Measurements from ENCODE around the gene MLF1. TPM values are rescaled to one million over a fixed set of nuclear protein-coding genes. Genes with fewer than 3 reads are reported as not detected.
A peak's percentile ranks its signal among the peaks of the same experiment; 100 is the strongest.
"Not testable (repeated sequence)": the region's sequence is repeated elsewhere in the genome, so short reads cannot be mapped to it uniquely, and the experiment has no call there.

The MLF1 gene
- total RNA-seq, 3 donors from 2014 or later = 8.8 to 10.2 (median 9.6) TPM

DNA sequence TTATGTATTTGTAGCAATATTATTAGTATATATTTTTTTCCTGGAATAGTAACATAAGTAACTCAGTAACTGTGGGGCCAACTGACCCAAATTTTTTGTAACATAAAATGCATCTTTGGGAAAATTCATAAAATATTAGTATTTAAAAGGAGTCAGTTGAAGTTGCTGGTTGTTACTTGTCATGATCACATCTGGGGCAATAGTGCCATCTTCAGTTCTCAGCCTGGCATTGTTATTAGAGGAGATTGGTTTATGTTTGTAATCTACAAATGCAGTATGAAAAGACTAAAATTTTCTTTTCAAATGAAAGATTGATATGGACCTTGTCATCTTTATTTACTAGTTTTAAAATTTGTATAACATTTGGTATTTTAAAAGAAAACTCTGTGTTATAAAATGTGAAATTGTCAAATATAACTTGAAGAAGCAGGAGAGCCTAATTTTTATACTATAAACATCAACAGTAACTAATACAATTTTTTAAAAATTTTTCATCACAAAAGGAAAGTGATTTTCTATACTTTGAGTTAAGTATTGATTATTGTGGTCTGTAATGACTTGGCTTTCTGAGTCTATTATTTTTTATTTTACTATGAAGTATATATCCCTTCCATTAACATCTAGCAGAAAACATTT is 38.8 kb upstream of the MLF1 start:
- intact Hi-C loops (cut with DNase I; ENCODE audit: low total_unique reads) = no loop called here
- Histone ChIP-seq H3K27ac (no peak overlapping the region), H3K36me3 (no peaks in the 10 kb centered on the region), H3K4me3 (no peak overlapping the region), H3K27me3 (no peaks in the 10 kb centered on the region), H3K4me1 (no peaks in the 10 kb centered on the region), H3K9me3 (no peaks in the 10 kb centered on the region)
- no peak for DNase-seq (ENCODE audit: low spot score in 2 of 2)
- TF ChIP-seq, protein P1, sequence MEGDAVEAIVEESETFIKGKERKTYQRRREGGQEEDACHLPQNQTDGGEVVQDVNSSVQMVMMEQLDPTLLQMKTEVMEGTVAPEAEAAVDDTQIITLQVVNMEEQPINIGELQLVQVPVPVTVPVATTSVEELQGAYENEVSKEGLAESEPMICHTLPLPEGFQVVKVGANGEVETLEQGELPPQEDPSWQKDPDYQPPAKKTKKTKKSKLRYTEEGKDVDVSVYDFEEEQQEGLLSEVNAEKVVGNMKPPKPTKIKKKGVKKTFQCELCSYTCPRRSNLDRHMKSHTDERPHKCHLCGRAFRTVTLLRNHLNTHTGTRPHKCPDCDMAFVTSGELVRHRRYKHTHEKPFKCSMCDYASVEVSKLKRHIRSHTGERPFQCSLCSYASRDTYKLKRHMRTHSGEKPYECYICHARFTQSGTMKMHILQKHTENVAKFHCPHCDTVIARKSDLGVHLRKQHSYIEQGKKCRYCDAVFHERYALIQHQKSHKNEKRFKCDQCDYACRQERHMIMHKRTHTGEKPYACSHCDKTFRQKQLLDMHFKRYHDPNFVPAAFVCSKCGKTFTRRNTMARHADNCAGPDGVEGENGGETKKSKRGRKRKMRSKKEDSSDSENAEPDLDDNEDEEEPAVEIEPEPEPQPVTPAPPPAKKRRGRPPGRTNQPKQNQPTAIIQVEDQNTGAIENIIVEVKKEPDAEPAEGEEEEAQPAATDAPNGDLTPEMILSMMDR (IDR thresholded peaks at IDR 0.05) = peak in 1 of 3 donors; percentile 22
- TF ChIP-seq POLR2A (IDR thresholded peaks at IDR 0.05) (no peak), POLR2AphosphoS5 (IDR thresholded peaks at IDR 0.05) (no peak)

DNA sequence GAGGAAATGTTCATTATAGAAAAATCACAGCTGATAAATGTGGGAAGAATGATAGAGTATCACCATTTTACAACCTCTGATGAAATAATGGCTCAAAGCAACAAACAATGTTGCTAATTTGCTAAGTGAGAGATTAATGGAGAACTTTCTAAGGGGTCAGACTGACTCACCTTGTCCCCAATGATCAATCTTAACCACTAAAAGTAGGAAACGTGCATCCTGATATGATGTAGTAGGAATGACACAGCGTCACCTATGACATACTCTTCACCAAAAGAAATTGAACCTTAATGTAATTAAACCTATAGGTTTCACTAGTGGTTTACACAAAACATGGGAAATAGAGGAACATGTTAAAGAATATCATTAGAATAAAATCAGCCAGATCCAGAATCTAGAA is 35.1 kb upstream of the MLF1 start:
- no peak overlapping the region for H3K27ac ChIP-seq
- no peaks in the 10 kb centered on the region for H3K27me3 ChIP-seq
- H3K9me3 ChIP-seq = no peaks in the 10 kb centered on the region
- intact Hi-C loops (cut with DNase I; ENCODE audit: low total_unique reads) = no loop called here
- no peak for DNase-seq (ENCODE audit: low spot score in 2 of 2)
- no peaks in the 10 kb centered on the region for H3K36me3 ChIP-seq
- TF ChIP-seq POLR2A (IDR thresholded peaks at IDR 0.05) = no peak
- TF ChIP-seq POLR2AphosphoS5 (IDR thresholded peaks at IDR 0.05) = no peak
- H3K4me1 ChIP-seq = no peaks in the 10 kb centered on the region
- H3K4me3 ChIP-seq = no peak overlapping the region

DNA sequence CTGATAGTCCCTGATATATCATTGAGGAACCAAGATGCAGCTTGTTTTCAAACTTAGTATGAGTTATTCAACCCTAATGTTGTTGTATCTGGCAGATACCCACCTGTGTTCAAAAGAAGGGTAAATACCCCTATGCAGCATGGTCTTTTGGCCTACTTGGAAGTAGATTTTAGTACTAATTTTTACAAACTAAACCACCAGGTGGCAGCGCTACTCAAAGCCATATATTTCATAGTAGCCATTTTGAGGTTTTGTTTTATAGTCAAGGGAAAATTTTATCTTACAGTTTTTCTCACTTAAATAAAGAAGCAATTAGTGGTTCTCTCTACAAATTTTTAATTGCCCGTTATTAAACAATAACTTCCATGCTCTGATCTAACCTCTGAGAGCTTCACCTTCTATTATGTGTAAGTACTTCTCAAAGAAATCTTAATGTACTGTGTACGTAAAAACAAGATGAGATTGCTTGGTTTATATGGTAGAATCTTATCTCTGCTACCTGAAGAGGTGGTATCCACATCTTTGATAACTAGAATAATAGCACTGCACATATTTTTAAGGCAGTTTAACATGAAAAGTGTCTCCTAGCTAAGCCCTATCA is 31.5 kb upstream of the MLF1 start:
- H3K27ac ChIP-seq = no peak overlapping the region
- H3K36me3 ChIP-seq = no peaks in the 10 kb centered on the region
- intact Hi-C loops (cut with DNase I; ENCODE audit: low total_unique reads) = no loop called here
- TF ChIP-seq, protein P1 (IDR thresholded peaks at IDR 0.05) = peak in 2 of 3 donors; percentile 17 to 34
- TF ChIP-seq POLR2AphosphoS5 (IDR thresholded peaks at IDR 0.05) (no peak), POLR2A (IDR thresholded peaks at IDR 0.05) (no peak)
- H3K4me3 ChIP-seq = no peak overlapping the region
- DNase-seq (ENCODE audit: low spot score in 2 of 2) = no peak
- H3K9me3 ChIP-seq = no peaks in the 10 kb centered on the region
- no peaks in the 10 kb centered on the region for H3K27me3 ChIP-seq
- H3K4me1 ChIP-seq = no peaks in the 10 kb centered on the region

DNA sequence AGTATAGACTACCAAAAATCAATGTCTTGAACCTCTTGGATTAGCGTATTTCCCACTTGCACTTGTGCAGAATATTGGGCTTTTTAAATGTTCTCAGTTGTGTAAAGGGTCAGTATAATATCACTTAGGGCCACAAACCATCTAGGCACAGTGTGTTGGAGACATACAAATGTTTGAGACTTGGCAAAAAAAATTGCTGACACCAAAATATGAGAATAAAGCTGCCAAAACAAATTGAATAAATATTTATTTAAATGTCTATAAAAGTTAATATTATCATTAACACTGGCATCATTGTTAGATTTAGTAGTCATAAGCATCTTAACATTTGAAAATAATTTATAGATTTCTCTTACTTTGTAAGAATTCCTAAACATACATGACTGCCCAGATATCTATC is 30.9 kb upstream of the MLF1 start:
- TF ChIP-seq, protein P1 (IDR thresholded peaks at IDR 0.05) = no peak
- TF ChIP-seq POLR2AphosphoS5 (IDR thresholded peaks at IDR 0.05) (no peak), POLR2A (IDR thresholded peaks at IDR 0.05) (no peak)
- intact Hi-C loops (cut with DNase I; ENCODE audit: low total_unique reads) = no loop called here

DNA sequence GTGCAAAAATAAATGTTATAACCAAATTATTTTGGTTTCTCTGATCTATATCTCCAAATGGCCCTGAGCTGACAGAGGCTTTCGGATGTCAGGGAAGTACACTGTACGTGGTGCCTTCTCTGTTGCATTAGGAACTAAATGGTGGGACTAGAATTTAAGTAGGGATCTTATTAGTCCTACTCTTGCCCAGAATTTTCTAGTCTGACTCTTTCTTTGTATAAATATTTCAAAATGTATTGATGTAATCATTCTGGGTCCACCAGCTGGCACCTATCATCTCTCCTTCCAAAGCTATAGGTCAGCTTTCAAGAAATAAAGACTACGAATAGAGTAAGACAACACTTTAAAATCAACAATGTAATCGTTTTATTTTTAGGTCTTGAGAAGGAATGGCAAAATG is 22.3 kb upstream of the MLF1 start:
- H3K27me3 ChIP-seq = no peaks in the 10 kb centered on the region

More for the DNA sequence above, 30.9 kb upstream of the MLF1 start:
- H3K27ac ChIP-seq = no peak overlapping the region
- H3K9me3 ChIP-seq = no peaks in the 10 kb centered on the region
- no peaks in the 10 kb centered on the region for H3K27me3 ChIP-seq
- no peaks in the 10 kb centered on the region for H3K4me1 ChIP-seq
- H3K4me3 ChIP-seq = no peak overlapping the region
- no peak for DNase-seq (ENCODE audit: low spot score in 2 of 2)
- H3K36me3 ChIP-seq = no peaks in the 10 kb centered on the region

DNA sequence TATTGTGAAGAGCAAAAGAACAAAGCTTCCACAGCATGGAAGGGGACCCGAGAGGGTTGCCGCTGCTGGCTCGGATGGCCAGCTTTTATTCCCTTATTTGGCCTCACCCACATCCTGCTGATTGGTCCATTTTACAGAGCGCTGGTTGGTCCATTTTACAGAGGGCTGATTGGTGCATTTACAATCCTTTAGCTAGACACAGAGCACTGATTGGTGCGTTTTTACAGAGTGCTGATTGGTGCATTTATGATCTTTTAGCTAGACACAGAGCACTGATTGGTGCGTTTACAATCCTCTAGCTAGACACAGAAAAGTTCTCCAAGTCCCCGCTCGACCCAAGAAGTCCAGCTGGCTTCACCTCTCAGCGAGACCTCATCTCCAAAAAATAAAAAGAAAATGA is 21.1 kb upstream of the MLF1 start:
- H3K9me3 ChIP-seq; H3K36me3 ChIP-seq; H3K4me3 ChIP-seq; H3K27me3 ChIP-seq; H3K27ac ChIP-seq; H3K4me1 ChIP-seq; DNase-seq (ENCODE audit: low spot score in 2 of 2); intact Hi-C loops (cut with DNase I; ENCODE audit: low total_unique reads): not testable (repeated sequence)

More for the DNA sequence above, 22.3 kb upstream of the MLF1 start:
- H3K36me3 ChIP-seq = no peaks in the 10 kb centered on the region
- TF ChIP-seq POLR2AphosphoS5 (IDR thresholded peaks at IDR 0.05) = no peak
- TF ChIP-seq, protein P1 (IDR thresholded peaks at IDR 0.05) = no peak
- intact Hi-C loops (cut with DNase I; ENCODE audit: low total_unique reads) = no loop called here
- no peak for DNase-seq (ENCODE audit: low spot score in 2 of 2)
- no peaks in the 10 kb centered on the region for H3K9me3 ChIP-seq
- no peaks in the 10 kb centered on the region for H3K4me1 ChIP-seq
- H3K27ac ChIP-seq = no peak overlapping the region
- H3K4me3 ChIP-seq = no peak overlapping the region
